ENCODE measurements around the gene ERLEC1.

DNA sequence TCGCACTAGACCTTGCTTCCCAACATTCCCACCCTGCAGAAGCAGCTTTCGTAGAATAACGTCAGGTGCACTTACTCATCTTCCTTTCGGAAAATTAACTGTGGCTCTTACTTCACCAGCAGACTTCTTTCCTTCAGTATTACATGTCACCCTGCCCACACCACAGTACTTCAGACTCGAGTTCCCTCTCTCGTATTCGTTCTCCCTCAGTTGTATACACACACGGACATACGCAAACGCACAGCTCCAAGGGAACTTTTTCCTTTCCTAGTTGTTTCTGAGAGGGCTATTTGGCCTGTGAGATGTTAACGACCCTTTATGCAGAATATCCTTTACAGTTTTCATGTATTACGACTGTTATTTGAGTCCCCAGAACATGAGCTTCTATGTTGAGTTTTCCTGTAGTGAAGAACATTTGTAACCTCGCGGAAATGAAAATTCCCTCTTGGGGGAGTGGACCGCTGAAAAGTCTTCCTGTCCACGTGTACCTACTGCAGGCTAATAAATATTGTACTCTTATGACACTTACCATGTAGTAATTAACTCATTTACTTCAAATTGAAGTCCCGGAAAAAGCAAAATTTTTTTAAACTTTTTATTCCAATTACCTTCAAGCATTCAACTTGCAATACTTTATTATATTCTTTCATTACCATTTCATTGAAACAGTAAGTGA, 908 bp downstream of the ERLEC1 start:
- TF ChIP-seq, protein P1, sequence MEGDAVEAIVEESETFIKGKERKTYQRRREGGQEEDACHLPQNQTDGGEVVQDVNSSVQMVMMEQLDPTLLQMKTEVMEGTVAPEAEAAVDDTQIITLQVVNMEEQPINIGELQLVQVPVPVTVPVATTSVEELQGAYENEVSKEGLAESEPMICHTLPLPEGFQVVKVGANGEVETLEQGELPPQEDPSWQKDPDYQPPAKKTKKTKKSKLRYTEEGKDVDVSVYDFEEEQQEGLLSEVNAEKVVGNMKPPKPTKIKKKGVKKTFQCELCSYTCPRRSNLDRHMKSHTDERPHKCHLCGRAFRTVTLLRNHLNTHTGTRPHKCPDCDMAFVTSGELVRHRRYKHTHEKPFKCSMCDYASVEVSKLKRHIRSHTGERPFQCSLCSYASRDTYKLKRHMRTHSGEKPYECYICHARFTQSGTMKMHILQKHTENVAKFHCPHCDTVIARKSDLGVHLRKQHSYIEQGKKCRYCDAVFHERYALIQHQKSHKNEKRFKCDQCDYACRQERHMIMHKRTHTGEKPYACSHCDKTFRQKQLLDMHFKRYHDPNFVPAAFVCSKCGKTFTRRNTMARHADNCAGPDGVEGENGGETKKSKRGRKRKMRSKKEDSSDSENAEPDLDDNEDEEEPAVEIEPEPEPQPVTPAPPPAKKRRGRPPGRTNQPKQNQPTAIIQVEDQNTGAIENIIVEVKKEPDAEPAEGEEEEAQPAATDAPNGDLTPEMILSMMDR (conservative IDR thresholded peaks at IDR 0.05; ENCODE audit: low read length) = no peak
- TF ChIP-seq EZH2phosphoT487 (IDR thresholded peaks at IDR 0.05; ENCODE audit: borderline replicate concordance) = no peak

Data from Loucy (cell line).